CD14-positive monocyte (primary cell): ENCODE measurements around the gene ECI2. TPM values are rescaled to one million over a fixed set of nuclear protein-coding genes. Genes with fewer than 3 reads are reported as not detected.

Experiments used
- DNase-seq, 3 donors: peaks; one replicate each; pipeline ENCODE4 v3.0.0-alpha.2; 2011 to 2022
- H2AFZ ChIP-seq: 2 replicates; pipeline ENCODE4 v1.6.0; 2012; ENCODE audit warnings: mild to moderate bottlenecking, low read depth, low read length, inconsistent platforms; ENCODE audit not compliant: insufficient read depth, poor library complexity, severe bottlenecking
- H3K27ac ChIP-seq, 2 donors: 1 replicate in 1 of 2; 2 replicates in 1 of 2; pipeline ENCODE4 v1.5.1; 2012 to 2013; ENCODE audit warnings: low read length in 2 of 2, control low read depth in 1 of 2, inconsistent platforms in 1 of 2, low read depth in 1 of 2, mild to moderate bottlenecking in 1 of 2
- H3K27me3 ChIP-seq, 2 donors: one replicate each; pipeline versions ENCODE4 v1.6.0 to v1.6.1; 2011 to 2013; ENCODE audit warnings: low read length in 2 of 2; ENCODE audit not compliant: control insufficient read depth in 2 of 2, insufficient read depth in 2 of 2
- H3K36me3 ChIP-seq, 2 donors: replicated peaks in 1 of 2; 1 replicate in 1 of 2; 2 replicates in 1 of 2; pipeline versions ENCODE4 v1.5.1 to v1.6.1; 2012 to 2013; ENCODE audit warnings: low read length in 2 of 2, control low read depth in 1 of 2, inconsistent platforms in 1 of 2, mild to moderate bottlenecking in 1 of 2; ENCODE audit not compliant: insufficient read depth in 2 of 2, control insufficient read depth in 1 of 2
- H3K4me1 ChIP-seq, 2 donors: 1 replicate in 1 of 2; 2 replicates in 1 of 2; pipeline versions ENCODE4 v1.5.1 to v1.6.1; 2012 to 2013; ENCODE audit warnings: low read length in 2 of 2, control low read depth in 1 of 2, inconsistent platforms in 1 of 2, mild to moderate bottlenecking in 1 of 2, moderate library complexity in 1 of 2; ENCODE audit not compliant: insufficient read depth in 2 of 2, control insufficient read depth in 1 of 2
- H3K4me2 ChIP-seq: replicated peaks from 2 replicates; pipeline ENCODE3; 2012; ENCODE audit warnings: low read length, moderate library complexity, mild to moderate bottlenecking; ENCODE audit not compliant: poor library complexity, severe bottlenecking; ENCODE audit errors: extremely low read depth
- H3K4me3 ChIP-seq, 3 experiments: fragments of 200-600 bp in 1 of 3; sonication (generic) in 1 of 3; replicated peaks in 1 of 3; 1 replicate in 2 of 3; 2 replicates in 1 of 3; pipeline ENCODE4 v1.5.1; 2011 to 2013; ENCODE audit warnings: low read length in 3 of 3, mild to moderate bottlenecking in 3 of 3, control low read depth in 2 of 3, low read depth in 2 of 3, inconsistent platforms in 1 of 3, moderate library complexity in 1 of 3
- H3K79me2 ChIP-seq: 2 replicates; pipeline ENCODE4 v1.6.0; 2012; ENCODE audit warnings: mild to moderate bottlenecking, control low read depth, inconsistent platforms, low read length, moderate library complexity; ENCODE audit not compliant: insufficient read depth
- H3K9ac ChIP-seq: 2 replicates; pipeline ENCODE4 v1.6.0; 2017; ENCODE audit warnings: low read length, mild to moderate bottlenecking; ENCODE audit not compliant: insufficient read depth, poor library complexity, severe bottlenecking
- H3K9me3 ChIP-seq, 2 donors: replicated peaks in 1 of 2; 1 replicate in 1 of 2; 2 replicates in 1 of 2; pipeline versions ENCODE4 v1.5.1 to v1.6.1; 2012 to 2013; ENCODE audit warnings: low read length in 2 of 2, control low read depth in 1 of 2; ENCODE audit not compliant: control insufficient read depth in 1 of 2, insufficient read depth in 1 of 2
- H4K20me1 ChIP-seq: 2 replicates; pipeline ENCODE4 v1.6.0; 2012; ENCODE audit warnings: mild to moderate bottlenecking, low read length, control low read depth, moderate library complexity; ENCODE audit not compliant: insufficient read depth
- H3K27ac Mint-ChIP-seq, 7 donors: one replicate each; pipeline ENCODE4 v1.8.0; 2020; ENCODE audit warnings: mild to moderate bottlenecking in 7 of 7, mixed read lengths in 7 of 7, moderate library complexity in 6 of 7, inconsistent platforms in 2 of 7
- H3K27me3 Mint-ChIP-seq, 3 donors: one replicate each; pipeline ENCODE4 v1.8.0; 2021 to 2022; ENCODE audit warnings: low read depth in 3 of 3, mild to moderate bottlenecking in 3 of 3, mixed read lengths in 3 of 3, moderate library complexity in 3 of 3, inconsistent platforms in 1 of 3
- H3K36me3 Mint-ChIP-seq, 2 donors: one replicate each; pipeline ENCODE4 v1.8.0; 2020; ENCODE audit warnings: mixed read lengths in 2 of 2, inconsistent platforms in 1 of 2, mild to moderate bottlenecking in 1 of 2
- H3K4me1 Mint-ChIP-seq: one replicate; pipeline ENCODE4 v1.8.0; 2020; ENCODE audit warnings: mild to moderate bottlenecking, mixed read lengths
- H3K4me3 Mint-ChIP-seq, 2 donors: one replicate each; pipeline ENCODE4 v1.8.0; 2020; ENCODE audit warnings: mild to moderate bottlenecking in 2 of 2, mixed read lengths in 2 of 2, moderate library complexity in 1 of 2
- H3K9me3 Mint-ChIP-seq, 7 donors: one replicate each; pipeline ENCODE4 v1.8.0; 2020 to 2022; ENCODE audit warnings: mixed read lengths in 7 of 7, mild to moderate bottlenecking in 6 of 7, moderate library complexity in 6 of 7, inconsistent platforms in 2 of 7
- WGBS: methylation state at CpG from one replicate; pipeline ENCODE4 v1.1.5; 2013; ENCODE audit warnings: missing lambda C conversion rate; ENCODE audit not compliant: insufficient coverage; 5-methylcytosine and 5-hydroxymethylcytosine counted together
- intact Hi-C, 2 donors: fragments of 100-400 bp; cut with micrococcal nuclease; formaldehyde crosslinking; loops; one replicate each; pipeline versions ENCODE4 v1.15.0 to v1.15.1; 2023
- polyA minus RNA-seq: library from RNA; depleted of rRNA, polyadenylated mRNA; stranded (reverse); fragments of >200 nt; gene quantifications from 2 replicates; pipeline ENCODE4 v1.2.3, GENCODE V29; 2012
- polyA plus RNA-seq, 3 donors: library from polyadenylated mRNA; depleted of rRNA in 1 of 3; unstranded in 2 of 3; stranded (reverse) in 1 of 3; fragments of 300-500 nt in 2 of 3; fragments of >200 nt in 1 of 3; fragmentation: Illumina TruSeq in 2 of 3; gene quantifications; 1 replicate in 2 of 3; 2 replicates in 1 of 3; pipeline ENCODE4 v1.2.3, GENCODE V29; 2012 to 2021
- total RNA-seq, 12 experiments: library from RNA in 1 of 12; stranded (reverse) in 1 of 12; fragments of 120-200 nt in 1 of 12; gene quantifications; one replicate each; pipeline ENCODE4 v1.2.4 and lab custom pipeline; 2013 to 2026; ENCODE audit warnings: mixed read lengths in 6 of 12, inconsistent platforms in 1 of 12
- TF ChIP-seq, protein P1 (sequence below): fragments of 200-600 bp; IDR thresholded peaks from one replicate; pipeline ENCODE4 v1.8.0; 2022; ENCODE audit warnings: antibody characterized with exemption, mild to moderate bottlenecking

ECI2 gene, protein sequence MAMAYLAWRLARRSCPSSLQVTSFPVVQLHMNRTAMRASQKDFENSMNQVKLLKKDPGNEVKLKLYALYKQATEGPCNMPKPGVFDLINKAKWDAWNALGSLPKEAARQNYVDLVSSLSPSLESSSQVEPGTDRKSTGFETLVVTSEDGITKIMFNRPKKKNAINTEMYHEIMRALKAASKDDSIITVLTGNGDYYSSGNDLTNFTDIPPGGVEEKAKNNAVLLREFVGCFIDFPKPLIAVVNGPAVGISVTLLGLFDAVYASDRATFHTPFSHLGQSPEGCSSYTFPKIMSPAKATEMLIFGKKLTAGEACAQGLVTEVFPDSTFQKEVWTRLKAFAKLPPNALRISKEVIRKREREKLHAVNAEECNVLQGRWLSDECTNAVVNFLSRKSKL
- 31.1 TPM for total RNA-seq (2013)
- polyA plus RNA-seq (10 to 100 TPM in 2 of 3 donors, 1 to 10 TPM in 1; 9.2 to 45.9 (median 44.5) TPM), polyA minus RNA-seq (6.5 and 11.7 TPM in 2 replicates), total RNA-seq (lab: John Stamatoyannopoulos, UW) (1.0 to 9.5 (median 5.9) reads per million in 11 experiments)

DNA sequence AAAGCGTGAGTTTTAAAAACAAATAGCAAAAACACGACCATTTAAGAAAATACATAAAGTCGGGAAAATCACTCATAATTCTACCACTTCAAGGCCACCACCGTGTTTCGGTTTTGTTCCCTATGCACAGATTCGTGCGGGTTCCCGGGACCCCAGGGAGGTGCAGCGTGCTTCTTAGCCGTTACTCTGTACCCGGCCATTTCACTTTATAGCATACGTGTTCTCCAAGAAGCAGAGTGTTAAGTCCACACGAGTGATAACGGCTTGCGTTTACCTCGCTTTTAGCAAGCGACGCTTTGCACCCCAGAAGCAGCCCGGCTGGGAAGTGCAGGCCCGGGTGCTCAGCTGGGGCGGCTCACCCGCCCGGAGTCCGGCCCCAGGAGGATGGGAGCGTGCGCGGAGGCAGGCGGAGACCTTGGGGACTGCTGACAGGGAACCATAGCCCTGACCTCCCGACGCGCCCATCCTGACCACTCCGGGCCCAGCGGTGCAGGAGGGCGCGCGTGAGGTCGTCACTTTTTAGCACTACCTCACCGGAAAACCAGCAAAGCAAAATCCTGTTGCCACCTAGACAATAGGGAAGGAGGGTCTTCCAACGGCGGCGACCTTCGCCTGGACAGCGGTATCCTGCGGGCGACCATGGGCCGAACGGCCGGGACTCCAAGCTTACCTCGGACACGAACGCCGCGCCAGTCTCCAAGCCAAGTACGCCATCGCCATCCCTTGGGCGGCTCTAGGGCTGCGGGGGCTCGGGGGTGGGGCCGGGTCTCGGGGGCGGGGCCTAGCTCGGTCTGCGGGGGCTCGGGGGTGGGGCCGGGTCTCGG is at the start of gene ECI2:
TSS of gene ECI2 (minus strand) at position 735 of the 824 bp plus-strand sequence. CDS start at position 720, 15 bp downstream.
- Histone ChIP-seq H4K20me1 (no peaks in the 10 kb centered on the region), H3K36me3 (peaks cover 6 to 8% of the 10 kb centered on the region in 2 donors), H3K9me3 (no peaks in the 10 kb centered on the region), H3K4me2 (peak within 1 kb of the TSS; percentile 93), H3K27me3 (no peaks in the 10 kb centered on the region), H3K4me1 (peaks cover 13 to 21% of the 10 kb centered on the region in 2 donors), H3K79me2 (peaks cover 4% of the 10 kb centered on the region), H3K27ac (peak within 1 kb of the TSS; percentile 67 to 73), H3K9ac (peak within 1 kb of the TSS; percentile 61), H3K4me3 (peak within 1 kb of the TSS; percentile 85 to 87 (median 85)), H2AFZ (peak within 1 kb of the TSS; percentile 91)
- TF ChIP-seq, protein P1, sequence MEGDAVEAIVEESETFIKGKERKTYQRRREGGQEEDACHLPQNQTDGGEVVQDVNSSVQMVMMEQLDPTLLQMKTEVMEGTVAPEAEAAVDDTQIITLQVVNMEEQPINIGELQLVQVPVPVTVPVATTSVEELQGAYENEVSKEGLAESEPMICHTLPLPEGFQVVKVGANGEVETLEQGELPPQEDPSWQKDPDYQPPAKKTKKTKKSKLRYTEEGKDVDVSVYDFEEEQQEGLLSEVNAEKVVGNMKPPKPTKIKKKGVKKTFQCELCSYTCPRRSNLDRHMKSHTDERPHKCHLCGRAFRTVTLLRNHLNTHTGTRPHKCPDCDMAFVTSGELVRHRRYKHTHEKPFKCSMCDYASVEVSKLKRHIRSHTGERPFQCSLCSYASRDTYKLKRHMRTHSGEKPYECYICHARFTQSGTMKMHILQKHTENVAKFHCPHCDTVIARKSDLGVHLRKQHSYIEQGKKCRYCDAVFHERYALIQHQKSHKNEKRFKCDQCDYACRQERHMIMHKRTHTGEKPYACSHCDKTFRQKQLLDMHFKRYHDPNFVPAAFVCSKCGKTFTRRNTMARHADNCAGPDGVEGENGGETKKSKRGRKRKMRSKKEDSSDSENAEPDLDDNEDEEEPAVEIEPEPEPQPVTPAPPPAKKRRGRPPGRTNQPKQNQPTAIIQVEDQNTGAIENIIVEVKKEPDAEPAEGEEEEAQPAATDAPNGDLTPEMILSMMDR, result no peak
- peak within 1 kb of the TSS; percentile 92 to 96 for H3K4me3 Mint-ChIP-seq
- peaks cover 17% of the 10 kb centered on the region for H3K4me1 Mint-ChIP-seq
- peaks cover 2 to 6% (median 5%) of the 10 kb centered on the region in 3 donors for H3K27me3 Mint-ChIP-seq
- WGBS, result 0% methylated on average over 56 of the region's 66 CpGs
- H3K9me3 Mint-ChIP-seq, result peaks cover 0 to 3% (median 0%) of the 10 kb centered on the region in 7 donors
- DNase-seq, result peak; percentile 51 to 64 (median 62)
- H3K27ac Mint-ChIP-seq, result peak within 1 kb of the TSS; percentile 79 to 92 (median 89)
- H3K36me3 Mint-ChIP-seq, result peaks cover 13 to 21% of the 10 kb centered on the region in 2 donors
- intact Hi-C loops, result loop anchor here (5.0 to 10.0 kb wide), 5 partner anchors 90 to 860 kb away; partner anchors contain the start of gene CDYL (in 1 of the 2)
